Activated CD4-positive, alpha-beta T cell treated with anti-CD3 and anti-CD28 coated beads, Interleukin-2, amount 50 U/mL, for 1 hour (primary cell): ENCODE results near the gene PHPT1.

Source experiments
- DNase-seq: peaks from one replicate; pipeline ENCODE4 v3.0.0-alpha.2; 2020

PHPT1 gene

DNA sequence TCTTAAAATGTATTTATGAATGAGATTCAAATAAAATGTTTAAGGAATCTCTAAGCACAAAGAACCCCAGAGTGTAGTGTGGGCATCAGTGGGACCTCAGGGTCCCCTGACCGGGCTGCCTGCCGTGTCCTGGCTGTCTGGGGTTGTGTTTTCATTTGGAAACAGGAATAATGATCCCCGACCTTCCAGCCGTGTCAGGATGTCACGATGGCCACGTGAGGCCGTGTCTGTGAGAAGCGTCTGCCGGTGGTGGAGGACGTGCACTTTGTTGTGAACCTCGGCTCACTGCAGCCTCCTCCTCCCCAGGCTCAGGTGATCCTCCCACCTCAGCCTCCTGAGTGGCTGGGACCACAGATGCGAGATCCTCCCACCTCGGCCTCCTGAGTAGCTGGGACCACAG, 41.5 kb downstream of the PHPT1 start:
- DNase-seq = no peak

DNA sequence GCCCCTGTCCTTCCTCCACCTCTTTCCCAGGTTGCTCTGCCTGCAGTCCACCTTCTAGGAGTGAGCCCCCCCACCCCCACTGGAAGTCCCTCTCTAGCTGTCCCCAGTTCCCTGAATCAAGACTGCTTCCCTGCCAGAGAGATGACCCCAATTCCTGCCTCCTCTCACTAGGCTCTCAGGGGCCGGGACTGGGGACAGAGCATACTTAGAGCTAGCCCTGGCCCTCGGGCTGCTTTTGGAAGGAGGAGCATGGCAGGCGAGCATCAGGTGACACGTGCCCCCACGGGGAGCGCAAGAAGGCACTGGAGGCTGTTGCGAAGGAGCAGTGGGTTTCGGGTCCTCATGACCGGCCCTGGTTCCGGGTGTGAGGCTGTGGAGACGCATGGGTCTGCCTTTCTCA, 46.8 kb downstream of the PHPT1 start:
- DNase-seq = no peak

DNA sequence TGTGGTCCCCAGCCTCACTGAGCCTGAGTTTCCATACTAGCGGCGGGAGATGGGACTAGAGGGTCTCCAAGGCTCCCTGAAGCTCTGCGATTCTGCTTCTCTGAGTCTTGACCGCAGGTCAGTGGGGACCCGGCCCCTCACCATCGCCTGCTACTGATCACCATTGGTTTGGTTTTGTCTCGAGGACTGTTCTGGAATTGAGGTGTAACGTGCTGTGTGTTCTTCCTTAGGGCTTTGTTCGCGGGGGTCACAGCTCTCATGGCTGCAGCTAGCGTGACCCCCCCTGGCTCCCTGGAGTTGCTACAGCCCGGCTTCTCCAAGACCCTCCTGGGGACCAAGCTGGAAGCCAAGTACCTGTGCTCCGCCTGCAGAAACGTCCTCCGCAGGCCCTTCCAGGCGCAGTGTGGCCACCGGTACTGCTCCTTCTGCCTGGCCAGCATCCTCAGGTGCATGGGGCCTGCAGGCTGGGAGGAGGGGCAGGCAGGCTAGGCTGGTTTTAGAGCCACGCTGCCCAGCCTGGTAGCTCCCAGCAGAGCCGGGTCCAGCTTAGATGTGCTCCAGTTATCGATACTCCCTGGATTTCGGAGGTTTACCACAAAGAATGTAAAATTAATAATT, 49.4 kb downstream of the PHPT1 start:
- no peak for DNase-seq

DNA sequence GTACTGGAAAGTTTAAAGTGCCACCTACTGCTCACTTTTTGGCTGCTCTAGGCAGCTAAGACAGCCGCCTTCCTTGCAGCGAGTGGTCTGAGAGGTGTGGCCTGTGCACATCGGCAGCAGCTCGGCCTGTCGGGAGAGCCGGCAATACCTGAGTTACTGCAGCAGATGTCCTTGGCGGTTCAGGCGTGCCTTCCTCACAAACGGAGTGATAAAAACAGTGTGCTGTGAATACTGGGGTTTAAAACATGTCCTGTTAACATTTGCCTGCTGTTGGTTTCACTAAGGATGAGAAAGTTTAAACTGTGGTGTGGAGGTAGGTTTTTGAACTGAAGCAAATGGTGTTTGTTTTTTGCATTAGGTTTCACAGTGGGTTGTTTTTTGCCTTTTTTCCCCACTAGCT, 50.0 kb downstream of the PHPT1 start:
- DNase-seq = no peak

DNA sequence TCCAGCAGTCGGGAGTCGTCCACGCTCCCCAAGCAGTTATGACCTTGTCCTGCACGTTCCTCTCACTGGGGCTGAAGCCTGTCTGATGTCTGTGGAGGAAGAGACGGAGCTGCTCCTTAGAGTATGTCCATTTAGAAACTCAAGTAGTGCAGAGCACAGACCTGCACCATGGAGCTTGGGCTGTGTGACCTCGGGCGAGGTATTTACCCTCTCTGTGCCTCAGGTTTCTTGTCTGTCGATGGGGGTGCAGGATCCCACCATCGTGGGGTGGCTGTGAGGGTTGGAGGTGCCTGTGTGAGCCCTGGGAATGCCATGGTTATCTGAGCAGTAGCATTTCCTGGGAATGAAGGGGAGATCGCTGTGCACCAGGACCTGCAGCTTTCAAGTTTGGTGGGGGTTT, 51.3 kb downstream of the PHPT1 start:
- no peak for DNase-seq
